GM23338 (cell line): ENCODE measurements around the gene LPIN1. TPM values are rescaled to one million over a fixed set of nuclear protein-coding genes. Genes with fewer than 3 reads are reported as not detected.

Source experiments
- ATAC-seq: fragments of 200-7000 bp; cut with Tn5 transposase; 3 replicates; pipeline ENCODE4 v1.9.1; 2020
- DNase-seq: peaks from one replicate; pipeline ENCODE4 v3.0.0-alpha.2; 2015; ENCODE audit warnings: low spot score
- H2AFZ ChIP-seq: fragments of 200-600 bp; sonication (generic); 2 replicates; pipeline ENCODE4 v1.8.0; 2016; ENCODE audit warnings: antibody characterized with exemption, mild to moderate bottlenecking, moderate library complexity
- H3F3A ChIP-seq: fragments of 200-600 bp; sonication (generic); replicated peaks from 2 replicates; pipeline ENCODE4 v1.8.0; 2017; ENCODE audit warnings: antibody characterized with exemption, mixed run types, low read depth
- H3K27ac ChIP-seq: fragments of 200-600 bp; sonication (generic); 2 replicates; pipeline ENCODE4 v1.6.1; 2016; ENCODE audit warnings: low read depth
- H3K27me3 ChIP-seq: fragments of 200-600 bp; sonication (generic); 2 replicates; pipeline ENCODE4 v1.8.0; 2016; ENCODE audit warnings: mild to moderate bottlenecking, mixed run types, moderate library complexity; ENCODE audit not compliant: insufficient read depth
- H3K36me3 ChIP-seq: fragments of 200-600 bp; sonication (generic); 2 replicates; pipeline ENCODE4 v1.8.0; 2016; ENCODE audit warnings: mild to moderate bottlenecking; ENCODE audit not compliant: insufficient read depth
- H3K4me1 ChIP-seq: fragments of 200-600 bp; sonication (generic); 2 replicates; pipeline ENCODE4 v1.8.0; 2016; ENCODE audit warnings: mild to moderate bottlenecking, moderate library complexity; ENCODE audit not compliant: insufficient read depth
- H3K4me2 ChIP-seq: fragments of 200-600 bp; sonication (generic); 2 replicates; pipeline ENCODE4 v1.7.1; 2017; ENCODE audit warnings: mixed run types
- H3K4me3 ChIP-seq: fragments of 200-600 bp; sonication (generic); 2 replicates; pipeline ENCODE4 v1.6.1; 2016; ENCODE audit warnings: mixed run types
- H3K79me2 ChIP-seq: fragments of 200-600 bp; sonication (generic); replicated peaks from 2 replicates; pipeline ENCODE4 v1.8.0; 2017; ENCODE audit warnings: mild to moderate bottlenecking; ENCODE audit not compliant: insufficient read depth
- H3K9me2 ChIP-seq: fragments of 200-600 bp; sonication (generic); 2 replicates; pipeline ENCODE4 v1.8.0; 2017; ENCODE audit not compliant: insufficient read depth
- H4K20me1 ChIP-seq: fragments of 200-600 bp; sonication (generic); replicated peaks from 2 replicates; pipeline ENCODE4 v1.8.0; 2017; ENCODE audit warnings: mild to moderate bottlenecking; ENCODE audit not compliant: insufficient read depth
- H3K27ac Mint-ChIP-seq: 2 replicates; pipeline ENCODE4 v1.8.0; 2020; ENCODE audit warnings: inconsistent platforms, mild to moderate bottlenecking, moderate library complexity, mixed read lengths
- H3K27me3 Mint-ChIP-seq: 3 replicates; pipeline ENCODE4 v1.8.0; 2022; ENCODE audit warnings: low read depth, mild to moderate bottlenecking, moderate library complexity, mixed read lengths, inconsistent platforms; ENCODE audit not compliant: insufficient read depth, poor library complexity
- H3K36me3 Mint-ChIP-seq: 3 replicates; pipeline ENCODE4 v1.8.0; 2021; ENCODE audit warnings: low read depth, mild to moderate bottlenecking, inconsistent platforms, moderate library complexity, mixed read lengths
- H3K4me1 Mint-ChIP-seq: 3 replicates; pipeline ENCODE4 v1.8.0; 2020; ENCODE audit warnings: mild to moderate bottlenecking, inconsistent platforms, mixed read lengths
- H3K4me3 Mint-ChIP-seq: 3 replicates; pipeline ENCODE4 v1.8.0; 2021; ENCODE audit warnings: moderate library complexity, mild to moderate bottlenecking, inconsistent platforms, mixed read lengths
- H3K9me3 Mint-ChIP-seq: 3 replicates; pipeline ENCODE4 v1.8.0; 2020; ENCODE audit warnings: moderate library complexity, mild to moderate bottlenecking, inconsistent platforms, mixed read lengths
- CREB1 ChIP-seq: fragments of 250-450 bp; sonication (Bioruptor Pico); IDR thresholded peaks from 2 replicates; pipeline ENCODE4 v1.5.0; 2020; ENCODE audit warnings: low read depth, mild to moderate bottlenecking, moderate library complexity
- CTCF ChIP-seq, 2 experiments: fragments of 200-600 bp in 1 of 2; sonication (generic) in 1 of 2; conservative IDR thresholded peaks; 2 replicates each; pipeline versions ENCODE4 v1.5.1 to v1.6.1; 2016 to 2017; ENCODE audit warnings: antibody characterized with exemption in 2 of 2, low read depth in 2 of 2, mild to moderate bottlenecking in 2 of 2, moderate library complexity in 1 of 2
- EZH2phosphoT487 ChIP-seq: fragments of 200-600 bp; sonication (generic); IDR thresholded peaks from one replicate; pipeline ENCODE4 v1.8.1; 2018; ENCODE audit warnings: antibody characterized with exemption; ENCODE audit not compliant: unreplicated experiment
- NANOG ChIP-seq: IDR thresholded peaks from 2 replicates; pipeline ENCODE4 v1.6.1; 2016; ENCODE audit warnings: antibody characterized with exemption, borderline replicate concordance
- STAT1 ChIP-seq: IDR thresholded peaks from one replicate; pipeline ENCODE4 v1.6.1; 2016; ENCODE audit warnings: antibody characterized with exemption; ENCODE audit not compliant: unreplicated experiment
- polyA plus RNA-seq: library from polyadenylated mRNA; unstranded; fragments of >200 nt; fragmentation: Nextera tagmentation; extraction: Ambion mirVana; gene quantifications from 2 replicates; pipeline ENCODE4 v1.2.1, GENCODE V29; 2016
- total RNA-seq: library from RNA; depleted of rRNA; stranded (reverse); fragments of >200 nt; shearing (Covaris generic); gene quantifications from 2 replicates; pipeline ENCODE4 v1.2.3, GENCODE V29; 2014
- TF ChIP-seq, protein P1 (sequence below): fragments of 250-450 bp; sonication (Bioruptor Pico); IDR thresholded peaks from 2 replicates; pipeline ENCODE4 v1.5.0; 2020; ENCODE audit warnings: mild to moderate bottlenecking, moderate library complexity

LPIN1 gene
- total and polyA plus RNA-seq, 2 experiments from 2014 or later, result 4.4 to 9.5 TPM

GRCh38 chr2:11750917-11751316, 4.5 kb downstream of the LPIN1 start:
- H3K9me2 ChIP-seq, result no peaks in the 10 kb centered on the region
- H3K4me1 Mint-ChIP-seq, result peaks cover 43% of the 10 kb centered on the region
- no peaks in the 10 kb centered on the region for H3K36me3 ChIP-seq
- peaks cover 2% of the 10 kb centered on the region; the same call in 1 of the 3 replicates for H3K9me3 Mint-ChIP-seq
- no peak overlapping the region for H2AFZ ChIP-seq
- no peaks in the 10 kb centered on the region for H3K36me3 Mint-ChIP-seq
- no peak overlapping the region for H3K4me3 Mint-ChIP-seq
- H3K4me3 ChIP-seq, result no peak overlapping the region
- H3K79me2 ChIP-seq, result peaks cover 15% of the 10 kb centered on the region; the same call in 1 of the 2 replicates
- TF ChIP-seq CREB1 (CRISPR knock-in tag) (no peak), EZH2phosphoT487 (no peak), CTCF (conservative IDR thresholded peaks at IDR 0.05; ENCODE audit: low read depth in 2 of 2) (no peak), STAT1 (no peak), NANOG (no peak)
- TF ChIP-seq, protein P1, sequence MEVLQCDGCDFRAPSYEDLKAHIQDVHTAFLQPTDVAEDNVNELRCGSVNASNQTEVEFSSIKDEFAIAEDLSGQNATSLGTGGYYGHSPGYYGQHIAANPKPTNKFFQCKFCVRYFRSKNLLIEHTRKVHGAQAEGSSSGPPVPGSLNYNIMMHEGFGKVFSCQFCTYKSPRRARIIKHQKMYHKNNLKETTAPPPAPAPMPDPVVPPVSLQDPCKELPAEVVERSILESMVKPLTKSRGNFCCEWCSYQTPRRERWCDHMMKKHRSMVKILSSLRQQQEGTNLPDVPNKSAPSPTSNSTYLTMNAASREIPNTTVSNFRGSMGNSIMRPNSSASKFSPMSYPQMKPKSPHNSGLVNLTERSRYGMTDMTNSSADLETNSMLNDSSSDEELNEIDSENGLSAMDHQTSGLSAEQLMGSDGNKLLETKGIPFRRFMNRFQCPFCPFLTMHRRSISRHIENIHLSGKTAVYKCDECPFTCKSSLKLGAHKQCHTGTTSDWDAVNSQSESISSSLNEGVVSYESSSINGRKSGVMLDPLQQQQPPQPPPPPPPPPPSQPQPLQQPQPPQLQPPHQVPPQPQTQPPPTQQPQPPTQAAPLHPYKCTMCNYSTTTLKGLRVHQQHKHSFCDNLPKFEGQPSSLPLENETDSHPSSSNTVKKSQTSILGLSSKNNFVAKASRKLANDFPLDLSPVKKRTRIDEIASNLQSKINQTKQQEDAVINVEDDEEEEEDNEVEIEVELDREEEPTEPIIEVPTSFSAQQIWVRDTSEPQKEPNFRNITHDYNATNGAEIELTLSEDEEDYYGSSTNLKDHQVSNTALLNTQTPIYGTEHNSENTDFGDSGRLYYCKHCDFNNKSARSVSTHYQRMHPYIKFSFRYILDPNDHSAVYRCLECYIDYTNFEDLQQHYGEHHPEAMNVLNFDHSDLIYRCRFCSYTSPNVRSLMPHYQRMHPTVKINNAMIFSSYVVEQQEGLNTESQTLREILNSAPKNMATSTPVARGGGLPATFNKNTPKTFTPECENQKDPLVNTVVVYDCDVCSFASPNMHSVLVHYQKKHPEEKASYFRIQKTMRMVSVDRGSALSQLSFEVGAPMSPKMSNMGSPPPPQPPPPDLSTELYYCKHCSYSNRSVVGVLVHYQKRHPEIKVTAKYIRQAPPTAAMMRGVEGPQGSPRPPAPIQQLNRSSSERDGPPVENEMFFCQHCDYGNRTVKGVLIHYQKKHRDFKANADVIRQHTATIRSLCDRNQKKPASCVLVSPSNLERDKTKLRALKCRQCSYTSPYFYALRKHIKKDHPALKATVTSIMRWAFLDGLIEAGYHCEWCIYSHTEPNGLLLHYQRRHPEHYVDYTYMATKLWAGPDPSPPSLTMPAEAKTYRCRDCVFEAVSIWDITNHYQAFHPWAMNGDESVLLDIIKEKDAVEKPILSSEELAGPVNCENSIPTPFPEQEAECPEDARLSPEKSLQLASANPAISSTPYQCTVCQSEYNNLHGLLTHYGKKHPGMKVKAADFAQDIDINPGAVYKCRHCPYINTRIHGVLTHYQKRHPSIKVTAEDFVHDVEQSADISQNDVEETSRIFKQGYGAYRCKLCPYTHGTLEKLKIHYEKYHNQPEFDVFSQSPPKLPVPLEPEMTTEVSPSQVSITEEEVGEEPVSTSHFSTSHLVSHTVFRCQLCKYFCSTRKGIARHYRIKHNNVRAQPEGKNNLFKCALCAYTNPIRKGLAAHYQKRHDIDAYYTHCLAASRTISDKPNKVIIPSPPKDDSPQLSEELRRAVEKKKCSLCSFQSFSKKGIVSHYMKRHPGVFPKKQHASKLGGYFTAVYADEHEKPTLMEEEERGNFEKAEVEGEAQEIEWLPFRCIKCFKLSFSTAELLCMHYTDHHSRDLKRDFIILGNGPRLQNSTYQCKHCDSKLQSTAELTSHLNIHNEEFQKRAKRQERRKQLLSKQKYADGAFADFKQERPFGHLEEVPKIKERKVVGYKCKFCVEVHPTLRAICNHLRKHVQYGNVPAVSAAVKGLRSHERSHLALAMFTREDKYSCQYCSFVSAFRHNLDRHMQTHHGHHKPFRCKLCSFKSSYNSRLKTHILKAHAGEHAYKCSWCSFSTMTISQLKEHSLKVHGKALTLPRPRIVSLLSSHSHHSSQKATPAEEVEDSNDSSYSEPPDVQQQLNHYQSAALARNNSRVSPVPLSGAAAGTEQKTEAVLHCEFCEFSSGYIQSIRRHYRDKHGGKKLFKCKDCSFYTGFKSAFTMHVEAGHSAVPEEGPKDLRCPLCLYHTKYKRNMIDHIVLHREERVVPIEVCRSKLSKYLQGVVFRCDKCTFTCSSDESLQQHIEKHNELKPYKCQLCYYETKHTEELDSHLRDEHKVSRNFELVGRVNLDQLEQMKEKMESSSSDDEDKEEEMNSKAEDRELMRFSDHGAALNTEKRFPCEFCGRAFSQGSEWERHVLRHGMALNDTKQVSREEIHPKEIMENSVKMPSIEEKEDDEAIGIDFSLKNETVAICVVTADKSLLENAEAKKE, result no peak
- no peak for DNase-seq
- H3K27me3 Mint-ChIP-seq, result peaks cover 15% of the 10 kb centered on the region
- H3K4me1 ChIP-seq, result peaks cover 11% of the 10 kb centered on the region
- no peaks in the 10 kb centered on the region; the same call in 1 of the 2 replicates for H4K20me1 ChIP-seq
- no peak overlapping the region for H3K4me2 ChIP-seq
- H3K27ac Mint-ChIP-seq, result no peak overlapping the region
- peaks cover 7% of the 10 kb centered on the region; the same call in 1 of the 2 replicates for H3F3A ChIP-seq
- ATAC-seq, result no peak
- H3K27ac ChIP-seq, result no peak overlapping the region
- peaks cover 11% of the 10 kb centered on the region; the same call in 1 of the 2 replicates for H3K27me3 ChIP-seq
